NT2/D1 (cell line): ENCODE data around the gene AGXT2.

Experiments used
- YY1 ChIP-seq: IDR thresholded peaks from 2 replicates; pipeline ENCODE4 v1.6.1; 2011; ENCODE audit not compliant: insufficient read length, insufficient read depth
- ZNF274 ChIP-seq: IDR thresholded peaks from 2 replicates; pipeline ENCODE4 v1.6.1; 2011; ENCODE audit warnings: mild to moderate bottlenecking, low read depth, low read length

DNA sequence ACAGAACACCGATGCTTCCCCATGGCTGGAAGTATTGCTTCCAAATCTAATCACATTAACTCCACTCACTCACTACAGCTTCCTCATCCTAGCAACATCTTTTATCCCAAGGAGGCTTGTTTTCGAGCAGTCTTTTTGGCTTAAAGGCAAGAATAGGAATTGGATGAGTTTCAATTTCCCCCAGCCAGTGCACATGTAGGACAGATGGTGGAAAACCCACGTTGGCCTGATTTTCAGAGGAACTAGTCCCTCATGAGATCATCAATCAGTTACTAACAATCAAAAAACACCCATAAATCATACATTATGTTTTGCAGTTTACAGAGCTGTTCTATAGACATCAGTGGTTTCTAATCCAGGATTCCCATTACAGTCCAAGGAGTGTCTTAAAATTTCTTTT, 48.5 kb upstream of the AGXT2 start:
- no peak for TF ChIP-seq ZNF274
- TF ChIP-seq YY1 = no peak
